NT2/D1 (cell line): ENCODE measurements around the gene ZNF581.

Experiments used
- DNase-seq: peaks from one replicate; pipeline ENCODE4 v3.0.0-alpha.2; 2011; ENCODE audit warnings: low read depth, low spot score
- H3K27me3 ChIP-seq: 2 replicates; pipeline ENCODE4 v1.6.0; 2011; ENCODE audit warnings: mild to moderate bottlenecking; ENCODE audit not compliant: insufficient read length, insufficient read depth
- H3K36me3 ChIP-seq: 2 replicates; pipeline ENCODE4 v1.6.1; 2011; ENCODE audit warnings: mild to moderate bottlenecking, low read length, mixed read lengths; ENCODE audit not compliant: insufficient read depth, insufficient read length
- H3K4me1 ChIP-seq: 2 replicates; pipeline ENCODE4 v1.5.1; 2011; ENCODE audit not compliant: insufficient read depth, insufficient read length
- H3K4me3 ChIP-seq: 2 replicates; pipeline ENCODE4 v1.5.1; 2011; ENCODE audit warnings: low read depth; ENCODE audit not compliant: insufficient read length
- H3K9ac ChIP-seq: 2 replicates; pipeline ENCODE4 v1.6.0; 2011; ENCODE audit warnings: low read depth; ENCODE audit not compliant: insufficient read length
- H3K9me3 ChIP-seq: 2 replicates; pipeline ENCODE4 v1.5.1; 2011; ENCODE audit warnings: mild to moderate bottlenecking, low read length; ENCODE audit not compliant: insufficient read depth
- SUZ12 ChIP-seq: IDR thresholded peaks from 2 replicates; pipeline ENCODE4 v1.6.1; 2011; ENCODE audit not compliant: insufficient read length, insufficient read depth; ENCODE audit errors: extremely low read depth
- YY1 ChIP-seq: IDR thresholded peaks from 2 replicates; pipeline ENCODE4 v1.6.1; 2011; ENCODE audit not compliant: insufficient read length, insufficient read depth
- ZNF274 ChIP-seq: IDR thresholded peaks from 2 replicates; pipeline ENCODE4 v1.6.1; 2011; ENCODE audit warnings: mild to moderate bottlenecking, low read depth, low read length

Gene ZNF581

GRCh38 chr19:55652311-55653128 lies 9.1 kb downstream of the ZNF581 start:
- H3K4me3 ChIP-seq = no peak overlapping the region
- no peaks in the 10 kb centered on the region for H3K9me3 ChIP-seq
- TF ChIP-seq ZNF274 = no peak
- peaks cover 31% of the 10 kb centered on the region for H3K36me3 ChIP-seq
- peak overlapping the region; percentile 42 for H3K9ac ChIP-seq
- peaks cover 10% of the 10 kb centered on the region for H3K4me1 ChIP-seq
- no peak for DNase-seq
- H3K27me3 ChIP-seq = no peaks in the 10 kb centered on the region

DNA sequence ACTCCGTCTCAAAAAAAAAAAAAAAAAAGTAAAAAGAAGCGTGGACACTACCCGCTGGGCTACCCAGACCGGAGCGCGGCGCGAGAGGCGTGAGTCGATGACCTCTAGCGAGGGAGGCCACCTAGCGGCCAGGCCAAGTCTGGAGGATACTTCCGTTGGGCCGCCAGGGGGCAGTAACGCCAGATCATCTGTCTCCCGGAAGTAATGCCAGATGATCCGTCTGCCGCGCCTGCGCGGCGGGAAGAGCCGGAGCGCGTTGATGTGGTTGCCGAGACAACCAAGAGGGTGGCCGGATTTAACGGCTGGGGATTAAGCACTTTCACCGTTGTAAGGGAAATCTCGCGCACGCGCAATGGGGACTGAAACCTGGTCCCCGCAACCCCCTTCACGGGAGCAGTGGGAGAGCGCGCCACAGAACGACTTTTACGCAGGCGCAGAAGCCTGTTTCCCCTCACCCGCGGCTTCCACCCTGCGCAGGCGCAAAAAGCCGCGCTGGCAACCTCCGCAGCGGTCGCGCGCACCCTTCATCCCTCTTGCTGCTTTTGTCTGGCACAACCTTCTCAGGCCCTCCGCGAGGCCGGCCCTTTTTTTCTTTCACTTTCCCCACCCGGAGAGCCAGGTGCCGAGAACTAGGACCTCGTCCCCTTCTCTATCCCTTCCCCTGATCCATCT lies 10.3 kb downstream of the ZNF581 start:
- DNase-seq = peak; percentile 89
- H3K9ac ChIP-seq = peak overlapping the region; percentile 94
- H3K4me3 ChIP-seq = peak overlapping the region; percentile 73
- H3K4me1 ChIP-seq = peaks cover 13% of the 10 kb centered on the region
- H3K36me3 ChIP-seq = peaks cover 43% of the 10 kb centered on the region
- TF ChIP-seq ZNF274 (no peak), SUZ12 (no peak), YY1 (no peak)
- no peaks in the 10 kb centered on the region for H3K27me3 ChIP-seq
- no peaks in the 10 kb centered on the region for H3K9me3 ChIP-seq

DNA sequence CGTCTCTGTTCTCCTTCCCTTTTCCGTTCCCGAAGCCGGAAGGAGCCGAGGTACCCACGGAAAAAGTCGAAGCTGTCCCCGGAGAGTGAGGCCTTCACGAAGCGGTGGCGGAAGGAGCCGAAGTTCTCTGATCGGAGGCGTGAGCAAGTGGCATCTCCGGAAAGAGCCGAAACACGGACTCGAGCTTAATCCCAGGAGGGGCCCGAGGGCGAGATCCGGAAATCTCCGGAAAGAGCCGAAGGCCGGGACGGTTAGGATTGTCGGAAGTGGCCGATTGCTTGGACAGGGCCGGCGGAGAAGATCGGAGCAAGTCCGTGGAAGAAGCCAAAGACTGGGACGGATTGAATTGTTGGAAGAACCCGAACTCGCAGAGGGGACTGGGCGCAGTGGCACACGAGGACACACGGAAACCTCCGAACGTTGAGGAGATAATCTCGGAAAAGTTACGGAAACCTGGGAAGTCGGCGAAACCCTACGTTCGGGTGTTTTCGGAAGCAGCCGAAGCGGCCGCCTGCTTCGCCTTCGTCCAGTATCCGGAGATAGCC lies 10.9 kb downstream of the ZNF581 start:
- peaks cover 13% of the 10 kb centered on the region for H3K4me1 ChIP-seq
- no peaks in the 10 kb centered on the region for H3K9me3 ChIP-seq
- no peak for TF ChIP-seq YY1
- no peak for TF ChIP-seq SUZ12
- DNase-seq = peak; percentile 97
- H3K27me3 ChIP-seq = no peaks in the 10 kb centered on the region
- peak overlapping the region; percentile 94 for H3K9ac ChIP-seq
- peaks cover 48% of the 10 kb centered on the region for H3K36me3 ChIP-seq
- H3K4me3 ChIP-seq = peak overlapping the region; percentile 73

DNA sequence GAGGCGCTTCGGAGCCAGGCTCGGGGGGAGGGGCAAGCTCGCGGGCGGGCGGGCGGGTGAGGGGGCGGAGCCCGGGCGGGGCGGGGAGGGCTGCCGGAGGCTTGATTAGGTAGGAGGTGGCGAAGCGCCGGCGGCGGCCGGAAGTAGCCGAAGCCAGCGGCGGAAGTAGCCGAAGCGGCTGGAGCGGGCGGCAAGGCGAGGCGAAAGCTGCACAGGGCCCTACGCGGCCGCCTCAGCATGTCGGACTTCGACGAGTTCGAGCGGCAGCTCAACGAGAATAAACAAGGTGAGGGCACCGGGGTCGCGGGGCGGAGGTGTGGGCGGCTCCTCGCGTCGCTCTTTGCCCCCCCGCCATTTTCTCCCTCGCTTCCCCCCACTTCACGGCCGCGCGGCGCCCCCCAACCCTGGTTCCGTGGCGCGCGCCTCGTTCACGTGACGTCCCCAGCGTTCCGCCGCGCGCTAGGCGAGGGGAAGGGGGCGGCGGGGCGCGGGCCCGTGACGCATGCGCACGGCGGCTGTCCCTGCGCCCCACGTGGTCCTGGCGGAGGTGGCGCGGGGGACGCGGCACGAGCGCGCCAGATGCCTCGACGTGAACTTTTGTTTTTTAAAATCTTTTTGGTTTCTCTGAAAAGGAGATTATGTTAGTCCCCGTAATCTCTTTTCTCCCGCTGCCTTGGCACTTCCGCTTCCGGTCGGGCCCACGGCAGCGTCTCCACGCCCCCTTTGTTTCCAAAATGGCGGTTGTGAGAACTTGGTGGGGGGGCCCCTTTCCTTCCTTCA lies 11.6 kb downstream of the ZNF581 start, which contains the start of gene U2AF2:
U2AF2 (plus strand) TSS at position 168 of the 780 bp plus-strand sequence; CDS start at position 238, 70 bp downstream.
- TF ChIP-seq YY1 = peak; percentile 58
- no peak for TF ChIP-seq ZNF274
- Histone ChIP-seq H3K4me3 (peak within 1 kb of the TSS; percentile 88), H3K36me3 (peaks cover 51% of the 10 kb centered on the region), H3K9me3 (no peaks in the 10 kb centered on the region), H3K4me1 (peaks cover 13% of the 10 kb centered on the region), H3K27me3 (no peaks in the 10 kb centered on the region), H3K9ac (peak within 1 kb of the TSS; percentile 98)
- DNase-seq = peak; percentile 85

GRCh38 chr19:55655648-55656040 lies 12.2 kb downstream of the ZNF581 start:
- no peaks in the 10 kb centered on the region for H3K27me3 ChIP-seq
- H3K9ac ChIP-seq = peak overlapping the region; percentile 98
- H3K4me3 ChIP-seq = peak overlapping the region; percentile 88
- TF ChIP-seq ZNF274 (no peak), YY1 (no peak), SUZ12 (no peak)
- peaks cover 13% of the 10 kb centered on the region for H3K4me1 ChIP-seq
- DNase-seq = no peak
- peaks cover 57% of the 10 kb centered on the region for H3K36me3 ChIP-seq
- H3K9me3 ChIP-seq = no peaks in the 10 kb centered on the region

DNA sequence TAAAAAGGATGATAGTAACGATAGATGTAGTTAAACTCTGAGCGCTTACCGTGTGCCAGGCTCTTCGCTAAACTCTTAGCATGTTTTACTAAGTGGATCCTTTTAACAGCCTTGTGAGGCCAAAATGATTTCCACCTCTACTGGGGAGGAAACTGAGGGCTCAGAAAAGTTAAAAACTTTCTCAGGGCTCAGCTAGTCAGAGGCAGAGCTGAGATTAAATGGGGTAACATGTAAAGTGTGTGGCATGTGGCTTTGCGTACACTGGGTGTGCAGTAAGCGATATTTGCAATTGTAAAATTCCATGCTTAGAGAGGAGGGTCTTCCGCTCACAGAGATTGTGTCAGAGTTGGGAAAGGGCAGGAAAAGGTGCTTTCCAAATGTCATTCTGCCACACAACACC lies 13.1 kb downstream of the ZNF581 start:
- Histone ChIP-seq H3K4me3 (peak overlapping the region; percentile 88), H3K9ac (peak overlapping the region; percentile 98), H3K36me3 (peaks cover 65% of the 10 kb centered on the region), H3K9me3 (no peaks in the 10 kb centered on the region), H3K27me3 (no peaks in the 10 kb centered on the region), H3K4me1 (peaks cover 13% of the 10 kb centered on the region)
- TF ChIP-seq ZNF274 (no peak), YY1 (no peak)
- DNase-seq = no peak
